ENCODE measurements around the gene ZNF581.
A peak's percentile ranks its signal among the peaks of the same experiment; 100 is the strongest.

ZNF581 gene

GRCh38 chr19:55679343-55680257, 36.2 kb downstream of the ZNF581 start:
- Histone ChIP-seq H3K9ac (ENCODE audit: low read length) (no peak overlapping the region), H3K4me3 (ENCODE audit: insufficient read depth in 1 of 2, low read depth in 1 of 2, low read length in 2 of 2) (no peak overlapping the region), H2BK5ac (ENCODE audit: low read depth, low read length, poor library complexity, severe bottlenecking) (no peak overlapping the region), H3K4ac (ENCODE audit: low read depth in 1 of 2, low read length in 2 of 2) (no peak overlapping the region), H3K18ac (ENCODE audit: low read depth in 1 of 2, low read length in 2 of 2) (no peak overlapping the region), H3K27ac (ENCODE audit: low read length, poor library complexity, severe bottlenecking) (no peak overlapping the region), H3K4me1 (ENCODE audit: control insufficient read depth, insufficient read depth, low read depth, low read length) (peaks cover 49% of the 10 kb centered on the region), H2BK12ac (ENCODE audit: low read length in 2 of 2) (no peak overlapping the region), H2BK120ac (ENCODE audit: low read depth, low read length) (no peak overlapping the region), H3K14ac (ENCODE audit: low read length in 2 of 2) (no peak overlapping the region), H4K8ac (ENCODE audit: low read length) (no peak overlapping the region), H2AFZ (ENCODE audit: low read depth, low read length) (no peak overlapping the region), H3K36me3 (ENCODE audit: control insufficient read depth in 1 of 2, insufficient read depth in 2 of 2, low read depth in 1 of 2, low read length in 2 of 2) (peaks cover 56 to 67% of the 10 kb centered on the region in 2 experiments), H3K23ac (ENCODE audit: low read length in 2 of 2) (no peak overlapping the region), H3K9me3 (ENCODE audit: control insufficient read depth, low read length) (no peaks in the 10 kb centered on the region), H2AK5ac (ENCODE audit: low read length, severe bottlenecking) (no peak overlapping the region), H4K91ac (ENCODE audit: low read length) (no peak overlapping the region), H2BK15ac (ENCODE audit: low read depth, poor library complexity, severe bottlenecking) (no peak overlapping the region), H3K79me1 (replicated peaks; ENCODE audit: low read length, poor library complexity, severe bottlenecking) (peaks cover 4% of the 10 kb centered on the region), H3K27me3 (ENCODE audit: control insufficient read depth in 1 of 2, insufficient read depth in 1 of 2, low read length in 2 of 2) (no peaks in the 10 kb centered on the region), H3K4me2 (ENCODE audit: low read length, poor library complexity, severe bottlenecking) (no peak overlapping the region)
- no peak for DNase-seq
- 79% methylated on average over 24 of the region's 24 CpGs for whole genome bisulfite sequencing

- WGBS, result 97% methylated on average over 20 of the region's 20 CpGs
- H3K14ac ChIP-seq (ENCODE audit: low read length in 2 of 2), result no peak overlapping the region
- H2AK5ac ChIP-seq (ENCODE audit: low read length, severe bottlenecking), result peak overlapping the region; percentile 24
- peaks cover 49% of the 10 kb centered on the region for H3K4me1 ChIP-seq (ENCODE audit: control insufficient read depth, insufficient read depth, low read depth, low read length)
- H2AFZ ChIP-seq (ENCODE audit: low read depth, low read length), result no peak overlapping the region
- no peaks in the 10 kb centered on the region for H3K9me3 ChIP-seq (ENCODE audit: control insufficient read depth, low read length)
- no peak overlapping the region for H2BK12ac ChIP-seq (ENCODE audit: low read length in 2 of 2)
- H3K79me1 ChIP-seq (replicated peaks; ENCODE audit: low read length, poor library complexity, severe bottlenecking), result peaks cover 10% of the 10 kb centered on the region
- H4K8ac ChIP-seq (ENCODE audit: low read length), result no peak overlapping the region
- no peak overlapping the region for H4K91ac ChIP-seq (ENCODE audit: low read length)
- no peak overlapping the region for H3K18ac ChIP-seq (ENCODE audit: low read depth in 1 of 2, low read length in 2 of 2)
- H3K27me3 ChIP-seq (ENCODE audit: control insufficient read depth in 1 of 2, insufficient read depth in 1 of 2, low read length in 2 of 2), result no peaks in the 10 kb centered on the region
- H2BK15ac ChIP-seq (ENCODE audit: low read depth, poor library complexity, severe bottlenecking), result no peak overlapping the region
- no peak overlapping the region for H2BK120ac ChIP-seq (ENCODE audit: low read depth, low read length)
- H3K4me3 ChIP-seq (ENCODE audit: insufficient read depth in 1 of 2, low read depth in 1 of 2, low read length in 2 of 2), result no peak overlapping the region
- H3K23ac ChIP-seq (ENCODE audit: low read length in 2 of 2), result no peak overlapping the region
- DNase-seq, result no peak
- H3K4me2 ChIP-seq (ENCODE audit: low read length, poor library complexity, severe bottlenecking), result no peak overlapping the region
- H3K9ac ChIP-seq (ENCODE audit: low read length), result peak overlapping the region; percentile 1
- H2BK5ac ChIP-seq (ENCODE audit: low read depth, low read length, poor library complexity, severe bottlenecking), result no peak overlapping the region
- peaks cover 64 to 76% of the 10 kb centered on the region in 2 experiments for H3K36me3 ChIP-seq (ENCODE audit: control insufficient read depth in 1 of 2, insufficient read depth in 2 of 2, low read depth in 1 of 2, low read length in 2 of 2)
- H3K27ac ChIP-seq (ENCODE audit: low read length, poor library complexity, severe bottlenecking), result peak overlapping the region; percentile 39
- no peak overlapping the region for H3K4ac ChIP-seq (ENCODE audit: low read depth in 1 of 2, low read length in 2 of 2)
Measured at GRCh38 chr19:55680339-55681130, 37.1 kb downstream of the ZNF581 start.

DNA sequence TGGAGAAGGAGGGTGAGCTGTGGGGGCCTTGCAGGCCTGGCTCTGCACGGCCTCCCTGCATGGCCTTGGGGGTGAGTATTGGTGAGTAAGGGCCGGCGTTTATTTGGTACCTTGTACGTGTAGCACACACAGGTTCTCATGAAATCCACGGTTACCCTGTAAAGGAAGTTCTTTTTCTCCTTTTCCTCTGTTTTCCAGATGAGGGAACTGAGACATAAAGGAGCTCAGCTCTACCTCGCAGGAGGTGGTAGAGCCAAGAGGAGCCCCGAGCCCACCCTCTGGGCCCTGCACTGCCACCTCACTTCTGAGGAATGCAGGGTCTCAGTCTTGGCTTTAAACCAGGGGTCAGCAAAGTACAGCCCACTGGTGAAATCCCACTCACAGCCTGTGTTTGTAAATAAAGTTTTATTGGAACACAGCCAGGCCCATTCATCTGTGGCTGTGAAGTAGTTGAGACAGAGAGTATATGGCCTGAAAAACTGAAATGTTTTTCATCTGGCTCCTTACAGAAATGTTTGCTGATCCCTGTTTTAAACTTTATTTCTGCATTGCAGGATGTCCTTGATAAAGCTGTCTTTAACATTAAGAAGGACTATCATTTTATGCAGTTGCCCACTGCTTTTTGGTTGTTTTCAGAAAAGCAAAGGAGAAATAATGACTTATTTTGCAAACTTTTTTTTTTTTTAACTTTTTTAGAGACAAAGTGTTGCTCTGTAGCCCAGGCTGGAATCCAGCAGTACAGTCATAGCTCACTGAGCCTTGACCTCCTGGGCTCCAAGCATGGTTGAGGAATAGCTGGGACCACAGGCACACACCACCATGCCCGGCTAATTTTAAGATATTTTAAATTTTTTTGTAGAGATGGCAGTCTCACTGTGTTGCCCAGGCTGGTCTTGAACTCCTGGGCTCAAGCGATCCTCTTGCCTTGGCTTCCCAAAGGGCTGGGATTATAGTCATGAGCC, 38.0 kb downstream of the ZNF581 start:
- Histone ChIP-seq H3K4me2 (ENCODE audit: low read length, poor library complexity, severe bottlenecking) (no peak overlapping the region), H2BK15ac (ENCODE audit: low read depth, poor library complexity, severe bottlenecking) (no peak overlapping the region), H3K36me3 (ENCODE audit: control insufficient read depth in 1 of 2, insufficient read depth in 2 of 2, low read depth in 1 of 2, low read length in 2 of 2) (peaks cover 73 to 85% of the 10 kb centered on the region in 2 experiments), H3K27ac (ENCODE audit: low read length, poor library complexity, severe bottlenecking) (peak overlapping the region; percentile 39), H3K4me1 (ENCODE audit: control insufficient read depth, insufficient read depth, low read depth, low read length) (peaks cover 48% of the 10 kb centered on the region), H2BK120ac (ENCODE audit: low read depth, low read length) (no peak overlapping the region), H3K9ac (ENCODE audit: low read length) (peak overlapping the region; percentile 38), H3K9me3 (ENCODE audit: control insufficient read depth, low read length) (no peaks in the 10 kb centered on the region), H2BK5ac (ENCODE audit: low read depth, low read length, poor library complexity, severe bottlenecking) (no peak overlapping the region), H2AFZ (ENCODE audit: low read depth, low read length) (no peak overlapping the region), H3K23ac (ENCODE audit: low read length in 2 of 2) (no peak overlapping the region), H2BK12ac (ENCODE audit: low read length in 2 of 2) (no peak overlapping the region), H4K8ac (ENCODE audit: low read length) (no peak overlapping the region), H4K91ac (ENCODE audit: low read length) (no peak overlapping the region), H3K79me1 (replicated peaks; ENCODE audit: low read length, poor library complexity, severe bottlenecking) (peaks cover 16% of the 10 kb centered on the region), H2AK5ac (ENCODE audit: low read length, severe bottlenecking) (no peak overlapping the region), H3K4ac (ENCODE audit: low read depth in 1 of 2, low read length in 2 of 2) (no peak overlapping the region), H3K14ac (ENCODE audit: low read length in 2 of 2) (no peak overlapping the region), H3K18ac (ENCODE audit: low read depth in 1 of 2, low read length in 2 of 2) (no peak overlapping the region), H3K27me3 (ENCODE audit: control insufficient read depth in 1 of 2, insufficient read depth in 1 of 2, low read length in 2 of 2) (no peaks in the 10 kb centered on the region), H3K4me3 (ENCODE audit: insufficient read depth in 1 of 2, low read depth in 1 of 2, low read length in 2 of 2) (no peak overlapping the region)
- WGBS, result 94% methylated on average over 8 of the region's 9 CpGs
- DNase-seq, result no peak

Measured in mesenchymal stem cell (in vitro differentiated cells and primary cell).